Neural cell (in vitro differentiated cells): ENCODE measurements around the gene FBXO21.

Experiments used
- POLR2AphosphoS5 ChIP-seq: IDR thresholded peaks from 2 replicates; pipeline ENCODE4 v1.6.1; 2012
- REST ChIP-seq: IDR thresholded peaks from 2 replicates; pipeline ENCODE4 v1.6.1; 2012; ENCODE audit warnings: borderline replicate concordance
- TF ChIP-seq, protein P1 (sequence below): fragments of 450-650 bp; IDR thresholded peaks from 2 replicates; pipeline ENCODE4 v1.5.1; 2014; ENCODE audit warnings: antibody characterized with exemption, mild to moderate bottlenecking, moderate library complexity; ENCODE audit not compliant: poor library complexity, severe bottlenecking

DNA sequence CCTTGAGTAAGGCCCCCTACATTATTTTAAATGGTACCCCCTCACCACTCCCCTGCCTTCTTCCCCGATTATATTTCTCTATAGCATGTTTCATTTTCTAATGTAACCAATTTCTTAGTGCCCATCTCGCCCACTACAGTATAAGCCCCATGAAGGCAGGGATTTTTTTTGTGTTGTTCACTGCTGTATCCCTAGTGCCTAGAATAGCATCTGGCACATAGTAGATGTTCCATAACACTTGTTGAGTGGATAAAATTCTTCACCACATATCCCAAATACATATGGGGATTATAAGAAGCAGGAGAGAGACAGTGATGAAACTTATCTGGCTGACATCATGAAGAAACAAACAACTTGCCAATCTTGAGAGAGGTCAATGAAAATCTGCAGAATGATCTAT lies 11.5 kb downstream of the FBXO21 start:
- TF ChIP-seq, protein P1, sequence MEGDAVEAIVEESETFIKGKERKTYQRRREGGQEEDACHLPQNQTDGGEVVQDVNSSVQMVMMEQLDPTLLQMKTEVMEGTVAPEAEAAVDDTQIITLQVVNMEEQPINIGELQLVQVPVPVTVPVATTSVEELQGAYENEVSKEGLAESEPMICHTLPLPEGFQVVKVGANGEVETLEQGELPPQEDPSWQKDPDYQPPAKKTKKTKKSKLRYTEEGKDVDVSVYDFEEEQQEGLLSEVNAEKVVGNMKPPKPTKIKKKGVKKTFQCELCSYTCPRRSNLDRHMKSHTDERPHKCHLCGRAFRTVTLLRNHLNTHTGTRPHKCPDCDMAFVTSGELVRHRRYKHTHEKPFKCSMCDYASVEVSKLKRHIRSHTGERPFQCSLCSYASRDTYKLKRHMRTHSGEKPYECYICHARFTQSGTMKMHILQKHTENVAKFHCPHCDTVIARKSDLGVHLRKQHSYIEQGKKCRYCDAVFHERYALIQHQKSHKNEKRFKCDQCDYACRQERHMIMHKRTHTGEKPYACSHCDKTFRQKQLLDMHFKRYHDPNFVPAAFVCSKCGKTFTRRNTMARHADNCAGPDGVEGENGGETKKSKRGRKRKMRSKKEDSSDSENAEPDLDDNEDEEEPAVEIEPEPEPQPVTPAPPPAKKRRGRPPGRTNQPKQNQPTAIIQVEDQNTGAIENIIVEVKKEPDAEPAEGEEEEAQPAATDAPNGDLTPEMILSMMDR = no peak
- TF ChIP-seq REST (no peak), POLR2AphosphoS5 (no peak)
